NK-92 (cell line): ENCODE data around the gene UBA6.
"Not testable (repeated sequence)": the region's sequence is repeated elsewhere in the genome, so short reads cannot be mapped to it uniquely, and the experiment has no call there.

Experiments used
- DNase-seq: peaks from one replicate; lab custom pipeline; 2025; ENCODE audit not compliant: unreplicated experiment; lab: John Stamatoyannopoulos, UW

The UBA6 gene

DNA sequence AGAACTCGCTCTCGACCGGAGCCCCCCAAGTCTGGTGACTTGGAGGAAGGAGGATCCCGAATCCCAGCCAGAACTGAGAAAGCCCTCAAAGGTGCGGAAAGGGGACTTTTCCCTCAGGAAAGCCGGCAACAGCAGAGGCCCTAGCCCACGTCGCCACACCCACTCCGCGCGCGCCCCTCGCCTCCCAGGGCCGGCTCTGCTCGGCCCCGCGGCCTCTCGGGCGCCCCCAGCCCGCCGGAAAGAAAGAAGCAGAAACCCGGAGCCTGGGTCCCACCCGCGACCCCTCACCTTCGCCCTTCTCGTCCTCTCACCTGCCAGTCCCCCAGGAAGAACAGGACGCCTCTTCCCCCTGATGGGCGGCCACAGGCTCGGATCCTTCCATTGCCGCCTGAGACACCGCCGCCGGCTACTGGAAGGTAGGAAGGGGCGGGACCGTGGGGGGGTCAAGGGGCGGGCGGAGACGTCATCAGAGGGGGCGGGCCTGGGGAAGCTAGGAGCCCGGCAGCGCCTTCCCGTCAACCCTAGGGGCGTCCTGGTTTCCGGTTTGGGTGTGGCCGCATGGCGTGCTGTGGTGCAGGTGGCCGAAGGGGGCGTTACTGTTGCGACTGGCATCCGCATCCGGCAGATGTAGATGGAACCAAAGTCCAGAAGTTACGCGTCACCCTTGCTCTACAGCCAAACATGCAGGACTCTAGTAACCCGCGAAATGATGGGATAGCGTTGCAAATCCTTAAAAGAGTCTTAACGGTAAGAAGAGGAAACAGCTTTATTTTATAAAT lies at the start of gene UBA6:
Gene UBA6 (minus strand): TSS at position 418 of the 779 bp plus-strand sequence. CDS start 36 bp downstream, at position 382.
- peak; percentile 64 for DNase-seq

DNA sequence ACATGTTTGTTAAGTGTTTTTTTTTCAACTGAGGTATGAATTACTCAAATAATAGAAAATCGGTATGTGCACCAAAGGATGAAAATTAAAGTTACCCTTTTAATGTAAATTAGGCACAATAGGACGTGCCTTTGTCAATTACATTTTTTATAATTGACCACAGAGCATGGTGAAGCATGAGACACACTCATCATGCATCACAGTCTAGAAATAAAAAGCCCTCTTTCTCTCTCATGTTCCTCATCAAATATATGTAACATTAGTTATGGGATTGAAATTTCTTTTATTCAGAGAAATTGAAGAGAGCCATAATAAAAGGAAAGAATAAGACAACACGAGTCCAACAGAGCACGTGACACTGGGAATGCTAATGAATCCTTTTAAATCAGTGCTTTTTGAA lies 49.7 kb upstream of the UBA6 start:
- DNase-seq = no peak

DNA sequence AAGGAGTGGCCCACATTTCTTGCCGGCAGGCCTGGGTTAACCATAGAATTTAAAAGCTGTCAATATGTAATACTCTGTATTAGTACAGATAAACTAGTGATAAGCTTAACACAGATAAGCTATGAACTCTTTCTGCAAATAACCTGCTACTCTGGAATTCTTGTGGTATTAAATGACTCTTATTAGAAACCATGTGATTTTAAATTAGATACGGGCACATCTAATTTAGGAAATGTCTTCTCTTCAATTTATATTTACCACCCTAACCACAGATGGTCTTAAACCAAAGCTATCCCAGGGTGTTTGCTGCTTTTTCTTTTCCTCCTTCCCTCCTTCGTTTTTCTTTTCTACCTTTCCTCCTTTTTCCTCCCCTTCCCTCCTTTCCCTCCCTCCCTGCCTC lies 48.3 kb upstream of the UBA6 start:
- no peak for DNase-seq

DNA sequence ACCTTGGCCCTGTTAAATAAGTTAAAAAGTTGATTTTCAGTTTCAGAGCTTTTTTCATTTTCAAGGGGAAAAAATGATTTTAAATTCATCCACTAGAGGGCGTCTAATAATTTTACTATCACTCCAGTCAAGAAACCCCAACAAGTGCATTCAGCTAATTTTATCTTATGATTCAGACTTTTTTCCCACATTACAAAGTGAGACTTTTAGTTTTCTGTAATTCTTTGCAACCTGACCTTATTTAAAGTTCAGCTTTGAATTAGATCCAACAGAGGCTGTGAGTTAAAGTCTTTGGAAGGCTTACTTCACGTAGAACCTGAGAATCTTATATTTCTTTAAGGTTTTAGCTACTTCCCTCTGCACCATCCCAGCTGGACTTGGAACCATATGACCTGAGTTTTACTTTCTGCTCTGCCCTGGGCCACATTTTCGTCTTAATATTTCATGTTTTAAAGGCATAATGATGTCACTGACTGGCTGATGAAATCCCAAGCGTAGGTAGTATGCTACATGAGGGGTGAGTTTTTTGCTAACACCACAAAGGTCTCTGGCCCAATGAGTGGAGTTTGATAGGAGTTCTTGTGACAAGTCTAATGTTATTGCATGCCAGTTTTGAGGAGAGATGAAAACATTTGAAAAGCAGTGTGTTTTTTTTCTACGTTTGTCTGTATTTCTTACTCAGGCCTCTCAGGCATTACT lies 46.0 kb upstream of the UBA6 start:
- no peak for DNase-seq

DNA sequence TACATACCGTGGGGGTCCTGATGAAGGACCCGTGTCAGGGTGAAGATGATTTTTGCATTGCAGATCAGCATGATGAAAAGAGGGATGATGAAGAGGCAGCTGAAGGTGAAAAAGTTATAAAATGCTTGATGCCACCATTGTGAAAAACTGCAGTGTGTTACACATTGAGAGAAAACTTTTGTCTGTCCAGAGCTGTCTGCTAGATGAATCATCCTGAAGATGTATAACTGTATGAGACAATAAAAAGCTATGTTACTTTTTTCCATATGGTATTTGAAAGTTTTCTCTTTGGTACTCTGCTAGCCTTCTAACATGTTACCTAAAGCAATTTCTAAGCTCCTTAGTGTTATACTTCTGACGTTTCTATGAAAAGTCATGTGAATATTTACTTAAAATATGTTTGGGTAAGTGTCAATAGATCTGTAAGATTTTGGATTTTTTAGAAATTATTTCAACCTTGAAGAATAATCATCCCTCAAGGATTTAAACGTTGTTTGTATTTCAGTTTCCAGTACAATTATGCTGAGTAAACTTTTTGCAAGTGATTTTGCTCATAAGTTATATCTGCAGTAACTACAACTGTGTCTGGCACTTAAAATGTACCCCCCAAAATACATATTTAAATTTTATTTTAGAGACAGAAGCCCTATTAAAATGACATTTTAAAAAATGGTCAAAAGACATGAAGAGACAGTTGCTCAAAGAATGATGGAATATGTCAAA lies 43.8 kb upstream of the UBA6 start:
- DNase-seq = no peak

DNA sequence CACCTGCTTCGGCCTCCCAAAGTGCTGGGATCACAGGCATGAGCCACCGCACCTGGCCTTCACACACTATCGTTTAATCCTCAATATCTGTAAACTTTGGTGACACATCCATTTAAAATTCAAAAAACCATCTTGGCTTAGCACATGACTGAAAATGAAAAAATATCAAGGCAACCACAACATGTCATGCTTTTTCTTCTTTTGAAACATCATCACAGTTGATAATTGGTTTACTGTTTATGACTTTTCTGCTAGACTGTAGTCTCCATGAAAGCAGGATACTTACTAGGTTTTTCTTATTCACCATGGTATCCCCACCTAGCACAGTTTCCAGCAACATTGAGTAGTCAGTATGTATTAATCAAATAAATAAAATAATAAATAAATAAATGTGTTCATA lies 42.2 kb upstream of the UBA6 start:
- no peak for DNase-seq

DNA sequence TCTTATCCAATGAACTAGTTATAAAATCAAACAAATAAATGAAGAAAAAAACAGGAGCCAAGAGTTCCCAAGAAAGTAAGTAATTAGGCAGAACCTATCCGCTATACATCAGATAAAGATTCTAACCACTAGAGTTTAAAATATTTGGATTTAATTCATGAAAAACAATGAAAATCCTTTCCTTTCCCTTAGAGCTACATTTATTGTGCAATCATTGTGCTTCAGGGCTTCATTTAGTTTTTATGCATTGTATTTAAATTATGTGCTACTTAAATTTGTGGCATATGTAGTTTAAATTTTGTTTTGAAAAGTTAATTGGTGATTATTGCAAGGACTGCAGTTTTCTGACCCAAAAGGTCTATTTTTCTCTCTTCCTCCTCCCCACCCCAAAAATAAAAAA lies 35.3 kb upstream of the UBA6 start:
- DNase-seq = no peak

DNA sequence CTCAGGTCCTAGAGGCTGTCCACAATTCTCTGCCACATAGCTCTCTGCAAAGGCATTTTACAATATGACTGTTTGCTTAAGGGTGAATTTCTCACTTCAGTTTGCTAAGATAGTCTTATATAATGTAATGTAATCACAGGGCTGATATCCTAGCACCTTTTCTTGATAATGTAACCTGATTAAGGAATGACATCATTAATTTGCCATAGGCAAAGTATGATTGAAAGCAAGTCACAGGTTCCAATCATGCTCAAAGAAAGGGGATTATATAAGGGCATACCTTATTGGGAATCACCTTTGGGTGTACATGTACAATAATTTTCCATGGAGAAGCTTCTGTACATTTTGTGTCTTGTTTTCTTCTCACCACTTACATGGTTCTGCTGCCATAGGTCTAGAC lies 34.4 kb upstream of the UBA6 start:
- no peak for DNase-seq

DNA sequence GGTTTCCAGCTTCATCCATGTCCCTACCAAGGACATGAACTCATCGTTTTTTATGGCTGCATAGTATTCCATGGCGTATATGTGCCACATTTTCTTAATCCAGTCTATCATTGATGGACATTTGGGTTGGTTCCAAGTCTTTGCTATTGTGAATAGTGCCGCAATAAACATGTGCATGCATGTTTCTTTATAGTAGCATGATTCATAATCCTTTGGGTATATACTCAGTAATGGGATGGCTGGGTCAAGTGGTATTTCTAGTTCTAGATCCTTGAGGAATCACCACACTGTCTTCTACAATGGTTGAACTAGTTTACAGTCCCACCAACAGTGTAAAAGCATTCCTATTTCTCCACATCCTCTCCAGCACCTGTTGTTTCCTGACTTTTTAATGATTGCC lies 29.6 kb upstream of the UBA6 start:
- DNase-seq = not testable (repeated sequence)

DNA sequence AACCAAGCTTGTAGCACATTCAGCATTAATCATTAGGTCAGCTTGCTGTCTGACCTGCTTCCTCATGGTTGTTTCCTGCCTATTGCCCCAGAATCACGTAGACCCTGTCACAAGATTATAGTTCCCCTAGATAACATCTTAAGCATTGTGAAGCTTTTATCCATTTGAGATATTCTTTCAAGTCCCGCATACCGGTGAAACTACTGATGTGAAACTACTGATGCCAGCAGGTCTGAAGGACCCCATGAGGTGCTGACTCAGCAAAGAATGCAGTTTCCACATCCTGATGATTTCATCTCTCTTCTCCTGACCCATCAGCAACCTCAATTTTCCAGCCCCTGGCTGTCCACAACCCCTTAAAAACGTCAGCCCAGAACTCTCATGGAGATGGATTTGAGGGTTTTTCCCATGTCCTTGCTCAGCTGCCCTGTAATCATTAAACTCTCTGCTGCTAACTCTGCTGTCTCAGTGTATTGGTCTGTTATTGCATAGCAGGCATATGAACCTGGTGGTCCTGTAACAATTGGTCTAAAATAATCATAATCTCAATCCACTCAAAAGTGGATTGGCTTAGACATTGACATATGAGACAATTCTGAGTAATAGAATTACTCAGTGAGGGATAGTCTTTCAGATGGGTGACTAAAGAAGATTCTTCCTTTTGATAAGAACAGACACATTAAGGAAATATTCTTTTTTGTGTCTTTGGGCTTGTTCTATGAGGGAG lies 26.3 kb upstream of the UBA6 start:
- no peak for DNase-seq

DNA sequence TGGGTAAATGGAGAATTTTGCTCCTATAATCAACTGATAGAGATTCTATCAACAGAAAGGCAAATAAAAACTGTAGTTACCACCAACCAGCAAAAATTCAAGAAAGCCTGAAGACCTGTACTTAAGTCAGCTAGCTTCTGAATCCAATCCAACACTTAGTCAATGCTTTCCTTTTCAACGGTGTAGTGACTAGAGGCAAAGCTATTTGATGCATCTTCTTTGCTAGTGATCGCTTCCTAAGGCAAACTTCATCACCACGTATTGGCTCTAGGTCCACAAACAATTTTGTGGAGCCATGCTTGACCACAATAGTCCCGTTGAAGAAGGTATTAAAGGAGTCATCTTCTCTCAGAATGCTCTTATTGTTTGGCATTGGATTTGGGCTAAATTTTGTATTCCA lies 25.0 kb upstream of the UBA6 start:
- no peak for DNase-seq

DNA sequence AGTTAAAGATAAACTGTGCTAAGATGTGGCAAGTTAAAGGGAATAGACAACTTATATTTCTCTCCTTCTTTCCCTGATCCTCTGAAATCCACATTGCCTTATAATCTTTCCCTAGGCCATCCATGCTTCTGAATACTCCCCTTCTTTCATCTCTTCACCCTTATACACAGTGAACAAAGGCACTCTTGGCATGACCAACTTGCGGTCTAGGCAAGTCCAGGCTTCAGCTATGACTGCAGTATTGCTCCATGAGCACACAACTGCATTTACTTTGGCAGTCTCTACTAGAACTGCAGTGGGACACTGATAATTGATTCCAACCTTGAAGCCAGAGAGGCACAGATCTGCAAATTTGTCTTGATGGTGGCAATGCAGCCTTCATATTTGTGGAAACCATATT lies 24.2 kb upstream of the UBA6 start:
- DNase-seq = no peak

DNA sequence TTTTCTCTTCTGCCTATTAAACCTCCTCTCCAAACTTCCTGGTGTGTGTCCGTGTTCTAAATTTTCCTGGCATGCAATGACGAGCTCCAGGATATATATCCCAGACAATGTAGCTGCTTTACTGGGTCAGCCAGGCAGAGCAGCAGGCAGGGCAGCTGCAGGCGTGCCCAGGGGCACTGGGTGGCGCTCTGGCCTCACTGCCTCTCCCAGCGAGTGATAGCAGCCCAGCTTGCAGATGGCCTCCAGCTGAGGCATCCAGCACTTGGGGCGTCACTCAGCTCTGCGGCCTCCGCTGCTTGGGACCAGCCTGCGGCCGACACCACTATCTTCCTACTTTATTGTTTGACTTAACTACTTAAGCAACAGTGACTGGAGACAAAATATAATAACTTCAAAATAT lies 23.0 kb upstream of the UBA6 start:
- no peak for DNase-seq

DNA sequence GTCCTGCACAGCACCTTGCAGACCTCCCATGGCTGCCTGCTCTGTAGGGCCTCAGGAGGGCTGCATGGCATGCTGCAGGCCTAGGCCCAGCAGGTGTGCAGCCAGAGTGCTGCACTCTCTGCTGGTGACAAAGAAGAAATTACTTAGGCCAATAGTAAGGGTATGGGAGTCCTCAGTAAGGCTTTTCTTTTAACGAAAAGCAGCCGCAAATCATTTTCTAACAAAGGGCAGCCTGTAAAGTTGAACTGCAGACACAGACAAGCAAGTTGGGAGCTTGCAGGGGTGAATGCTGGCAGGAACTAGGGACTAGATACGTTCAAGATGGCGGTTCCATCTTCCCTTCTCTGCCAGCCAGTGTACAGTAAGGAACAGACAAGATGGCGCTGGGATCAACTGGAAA lies 22.4 kb upstream of the UBA6 start:
- no peak for DNase-seq

DNA sequence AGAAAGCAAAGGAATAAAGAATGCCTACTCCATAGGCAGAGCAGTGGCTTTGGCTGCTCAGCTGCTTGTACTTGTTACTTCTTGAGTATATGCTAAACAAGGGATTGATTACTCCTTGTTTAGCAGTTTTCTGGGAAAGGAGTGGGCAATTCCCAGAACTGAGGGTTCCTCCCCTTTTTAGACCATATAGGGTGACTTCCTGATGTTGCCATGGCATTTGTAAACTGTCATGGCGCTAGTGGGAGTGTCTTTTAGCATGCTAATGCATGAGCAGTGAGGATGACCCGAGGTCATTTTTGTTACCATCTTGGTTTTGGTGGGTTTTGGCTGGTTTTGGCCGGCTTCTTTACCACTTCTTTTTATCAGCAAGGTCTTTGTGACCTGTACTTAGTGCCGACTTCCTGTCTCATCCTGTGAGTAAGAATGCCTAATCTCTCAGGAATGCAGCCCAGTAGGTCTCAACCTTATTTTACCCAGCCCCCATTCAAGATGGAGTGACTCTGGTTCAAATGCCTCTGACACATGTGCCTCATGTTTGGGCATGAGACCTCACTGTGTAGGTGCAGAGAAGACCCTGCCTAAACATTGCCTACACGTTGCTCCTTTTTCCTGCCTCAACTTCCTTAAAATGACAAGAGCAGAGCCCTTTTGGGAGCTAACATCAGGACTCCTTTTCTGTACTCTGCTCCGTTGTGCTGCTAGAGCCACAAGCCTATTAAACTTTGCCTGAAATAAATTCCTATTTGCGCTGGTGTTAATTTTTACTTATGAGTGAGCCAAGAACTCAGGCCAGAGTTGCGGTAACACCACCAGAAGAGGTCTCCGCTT lies 21.0 kb upstream of the UBA6 start:
- DNase-seq = no peak

DNA sequence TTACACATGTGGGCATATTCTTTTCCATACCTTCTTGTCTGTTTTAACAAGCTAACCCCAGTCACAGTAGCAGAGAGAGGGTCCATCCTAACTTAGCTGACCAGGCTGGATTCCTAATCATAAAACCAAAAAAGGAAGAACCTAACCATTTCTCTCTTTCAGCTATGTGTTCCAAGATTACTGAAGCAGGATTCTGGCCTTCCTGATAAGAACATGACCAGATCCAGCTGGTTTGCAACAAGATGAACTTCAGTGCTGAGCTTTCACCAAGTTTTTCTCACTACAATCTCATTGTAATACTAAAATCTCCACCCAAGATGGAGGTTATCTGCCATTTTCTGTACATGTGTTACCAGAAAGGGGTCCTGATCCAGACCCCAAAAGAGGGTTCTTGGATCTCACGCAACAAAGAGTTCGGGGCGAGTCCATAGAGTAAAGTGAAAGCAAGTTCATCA lies 20.4 kb upstream of the UBA6 start:
- no peak for DNase-seq

DNA sequence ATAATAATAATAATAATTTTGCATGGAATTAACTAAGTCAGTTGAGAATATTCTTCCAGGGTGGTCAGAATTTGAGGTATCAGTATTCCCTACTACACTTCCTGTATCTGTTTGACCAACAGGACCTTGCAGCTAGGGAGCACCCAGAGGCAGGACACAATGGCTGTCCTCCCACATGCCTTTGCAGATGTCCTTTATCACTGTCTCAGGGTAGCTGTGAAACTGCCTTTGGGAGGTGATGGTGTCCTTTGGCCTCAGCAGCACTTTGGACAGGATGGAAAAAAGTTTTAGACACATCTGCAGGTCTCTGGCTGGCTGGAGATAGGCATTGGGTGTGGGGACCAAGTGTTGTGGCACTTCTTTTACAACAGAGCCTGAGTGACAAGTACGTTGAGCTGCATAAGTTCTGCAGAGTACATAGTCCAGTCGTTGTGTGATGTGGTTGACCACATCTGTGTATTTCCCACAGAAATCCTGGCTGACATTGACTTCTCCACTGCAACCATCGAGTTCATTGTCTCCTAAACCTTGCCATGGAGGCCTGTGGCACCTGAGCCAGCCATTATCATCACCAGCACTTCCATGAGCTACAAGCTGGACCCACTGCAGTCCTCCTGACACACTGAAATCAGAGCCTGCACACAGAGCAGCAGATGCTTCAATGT lies 19.1 kb upstream of the UBA6 start:
- no peak for DNase-seq

DNA sequence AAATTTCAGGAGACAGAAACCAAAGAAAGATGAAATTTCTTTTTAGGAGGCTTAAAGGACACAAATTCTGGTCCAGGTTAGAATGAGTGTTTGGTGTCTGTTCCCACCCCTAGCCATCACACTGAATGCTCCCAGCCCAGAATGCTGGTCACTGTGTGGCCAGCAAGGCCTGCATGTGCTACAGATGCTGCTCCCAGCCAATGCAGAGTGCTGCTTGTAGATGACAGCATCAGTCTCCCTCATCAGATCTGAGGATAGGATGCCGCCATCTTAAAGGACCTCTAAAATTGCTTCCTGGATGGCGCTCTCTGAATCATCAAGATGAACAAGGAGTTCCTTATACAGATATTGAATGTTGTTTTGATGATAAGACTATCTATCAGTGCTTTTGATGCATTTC lies 17.9 kb upstream of the UBA6 start:
- no peak for DNase-seq

DNA sequence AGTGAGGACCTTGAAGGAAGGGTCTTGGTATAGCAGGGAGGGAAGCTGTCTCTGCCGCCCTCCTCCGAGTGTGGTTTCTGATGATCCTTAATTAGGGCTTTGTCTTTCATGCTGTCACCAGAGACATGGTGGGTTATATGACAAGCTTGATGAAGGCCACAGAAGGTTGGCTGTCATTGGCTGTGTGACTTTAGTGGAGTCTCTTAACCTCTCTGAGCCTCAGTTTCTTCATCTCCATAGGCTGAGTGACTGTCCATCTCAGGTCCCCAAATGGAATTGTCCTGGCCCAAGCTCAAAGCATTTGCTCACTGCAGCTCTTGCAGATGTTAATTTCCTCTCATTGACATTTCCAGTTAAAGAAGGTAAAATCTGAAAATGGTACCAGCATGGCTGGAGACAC lies 16.6 kb upstream of the UBA6 start:
- no peak for DNase-seq

DNA sequence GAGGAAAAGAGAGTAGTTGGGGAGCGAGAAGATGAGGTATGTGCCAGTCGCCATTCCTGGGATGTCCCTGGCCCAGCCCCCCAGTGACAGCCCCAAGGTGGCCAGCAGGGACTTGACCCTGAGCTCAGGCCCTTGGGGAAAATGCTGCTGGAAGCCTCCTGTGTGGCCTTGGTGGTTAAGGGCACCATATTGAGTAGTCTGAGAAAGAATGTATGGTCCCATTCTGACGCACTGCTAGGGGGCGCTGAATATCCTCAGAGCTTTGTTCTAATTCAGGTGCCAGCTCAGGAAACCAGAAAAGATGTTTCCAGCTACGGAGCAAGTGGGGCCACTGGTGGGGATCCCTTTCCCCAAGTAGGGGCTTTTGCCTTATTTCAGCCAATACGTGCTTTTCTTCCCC lies 14.0 kb upstream of the UBA6 start:
- DNase-seq = no peak
